ENCODE measurements around the gene IPO11. TPM values are rescaled to one million over a fixed set of nuclear protein-coding genes. Genes with fewer than 3 reads are reported as not detected.
"Not testable (repeated sequence)": the region's sequence is repeated elsewhere in the genome, so short reads cannot be mapped to it uniquely, and the experiment has no call there.

The IPO11 gene
- total and polyA plus RNA-seq, 2 donors: 15.8 to 53.6 TPM

- Histone ChIP-seq H3K4me3 (ENCODE audit: low read depth, low read length) (no peak overlapping the region), H3K27ac (ENCODE audit: low read depth) (no peak overlapping the region), H3K36me3 (ENCODE audit: insufficient read depth) (no peaks in the 10 kb centered on the region), H3K4me1 (ENCODE audit: insufficient read depth) (no peaks in the 10 kb centered on the region)
- no peak for DNase-seq (ENCODE audit: extremely low spot score)
- 91% methylated on average over 2 of the region's 2 CpGs for WGBS
Measured at GRCh38 chr5:62616615-62617277, 204.2 kb downstream of the IPO11 start.

DNA sequence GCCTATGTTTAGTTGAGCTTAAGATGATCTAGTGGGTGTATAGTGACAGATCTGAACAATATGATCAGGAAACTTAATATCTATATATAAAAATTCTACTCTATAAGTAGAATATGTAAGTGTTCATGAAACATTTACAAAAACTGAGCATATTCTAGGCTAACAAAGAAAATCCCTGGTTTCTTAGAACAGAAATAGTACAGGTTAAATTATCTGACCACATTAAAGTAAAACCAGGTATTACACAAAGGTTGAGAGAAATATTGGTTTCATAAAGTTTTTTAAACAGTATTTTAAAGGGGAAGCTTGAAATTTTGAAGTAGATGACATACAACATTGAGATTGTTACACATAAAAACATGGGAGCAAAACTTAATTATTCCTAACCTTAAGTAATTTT lies 205.4 kb downstream of the IPO11 start:
- no peak overlapping the region for H3K4me3 ChIP-seq (ENCODE audit: low read depth, low read length)
- no peaks in the 10 kb centered on the region for H3K4me1 ChIP-seq (ENCODE audit: insufficient read depth)
- DNase-seq (ENCODE audit: extremely low spot score): no peak
- no peak overlapping the region for H3K27ac ChIP-seq (ENCODE audit: low read depth)
- no peaks in the 10 kb centered on the region for H3K36me3 ChIP-seq (ENCODE audit: insufficient read depth)

DNA sequence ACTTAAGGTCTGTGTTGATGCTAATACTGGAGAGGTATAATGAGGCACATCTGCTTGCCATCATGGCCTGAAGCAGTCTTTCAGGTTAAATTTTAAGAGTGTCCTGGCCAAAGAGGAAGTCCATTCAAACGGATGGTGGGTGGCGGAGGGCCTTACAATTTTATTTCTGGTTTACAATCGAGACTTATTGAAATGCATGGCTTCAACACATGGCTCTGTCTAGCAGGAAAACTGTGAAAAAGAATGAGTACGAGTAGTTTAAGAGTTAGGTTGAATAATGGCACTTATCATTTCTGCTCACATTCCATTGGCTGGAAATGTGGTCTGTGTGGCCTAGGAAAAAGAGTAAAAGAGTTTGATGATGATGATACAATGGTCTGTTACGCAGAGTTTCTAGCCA lies 208.2 kb downstream of the IPO11 start:
- Histone ChIP-seq H3K36me3 (ENCODE audit: insufficient read depth) (no peaks in the 10 kb centered on the region), H3K4me3 (ENCODE audit: low read depth, low read length) (no peak overlapping the region), H3K27ac (ENCODE audit: low read depth) (no peak overlapping the region), H3K4me1 (ENCODE audit: insufficient read depth) (no peaks in the 10 kb centered on the region)
- no peak for DNase-seq (ENCODE audit: extremely low spot score)
- WGBS: 86% methylated on average over 5 of the region's 5 CpGs

GRCh38 chr5:62621280-62621679 lies 208.7 kb downstream of the IPO11 start:
- Histone ChIP-seq H3K4me1 (ENCODE audit: insufficient read depth) (no peaks in the 10 kb centered on the region), H3K36me3 (ENCODE audit: insufficient read depth) (peaks cover 1% of the 10 kb centered on the region), H3K4me3 (ENCODE audit: low read depth, low read length) (no peak overlapping the region), H3K27ac (ENCODE audit: low read depth) (no peak overlapping the region)
- WGBS: 80% methylated on average over 6 of the region's 6 CpGs
- DNase-seq (ENCODE audit: extremely low spot score): no peak

- no peak for DNase-seq (ENCODE audit: extremely low spot score)
- 96% methylated on average over 1 of the region's 1 CpG for WGBS
- H3K36me3 ChIP-seq (ENCODE audit: insufficient read depth): peaks cover 2% of the 10 kb centered on the region
- no peaks in the 10 kb centered on the region for H3K4me1 ChIP-seq (ENCODE audit: insufficient read depth)
- no peak overlapping the region for H3K27ac ChIP-seq (ENCODE audit: low read depth)
- H3K4me3 ChIP-seq (ENCODE audit: low read depth, low read length): no peak overlapping the region
Measured at GRCh38 chr5:62623271-62623670, 210.7 kb downstream of the IPO11 start.

- WGBS: 94% methylated on average over 7 of the region's 7 CpGs
- H3K36me3 ChIP-seq (ENCODE audit: insufficient read depth); H3K4me3 ChIP-seq (ENCODE audit: low read depth, low read length); H3K27ac ChIP-seq (ENCODE audit: low read depth); H3K4me1 ChIP-seq (ENCODE audit: insufficient read depth); DNase-seq (ENCODE audit: extremely low spot score): not testable (repeated sequence)
Measured at GRCh38 chr5:62624436-62624835, 211.9 kb downstream of the IPO11 start.

- WGBS: 81% methylated on average over 2 of the region's 2 CpGs
- Histone ChIP-seq H3K4me3 (ENCODE audit: low read depth, low read length) (no peak overlapping the region), H3K36me3 (ENCODE audit: insufficient read depth) (peaks cover 6% of the 10 kb centered on the region), H3K27ac (ENCODE audit: low read depth) (no peak overlapping the region), H3K4me1 (ENCODE audit: insufficient read depth) (no peaks in the 10 kb centered on the region)
- no peak for DNase-seq (ENCODE audit: extremely low spot score)
Measured at GRCh38 chr5:62626534-62626933, 214.0 kb downstream of the IPO11 start.

DNA sequence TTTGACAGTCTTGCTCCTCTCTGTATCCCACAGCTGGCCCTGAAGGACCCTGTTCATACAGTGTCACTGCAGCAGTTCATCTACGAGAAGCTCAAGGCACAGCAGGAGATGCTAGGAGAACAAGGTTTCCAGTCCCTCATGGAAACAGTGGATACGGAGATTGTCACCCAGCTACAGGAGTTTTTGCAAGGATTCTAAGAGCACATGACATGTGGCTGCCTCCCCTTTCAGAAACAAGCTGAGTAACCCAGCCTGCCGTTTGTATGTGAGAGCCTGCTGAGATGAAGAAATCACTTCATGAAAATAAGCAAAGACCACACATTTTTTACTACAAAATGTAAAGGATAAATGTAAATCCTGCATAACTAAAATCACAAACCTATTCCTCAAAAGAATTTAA lies 214.6 kb downstream of the IPO11 start:
- H3K27ac ChIP-seq (ENCODE audit: low read depth): no peak overlapping the region
- DNase-seq (ENCODE audit: extremely low spot score): no peak
- WGBS: 77% methylated on average over 3 of the region's 3 CpGs
- no peak overlapping the region for H3K4me3 ChIP-seq (ENCODE audit: low read depth, low read length)
- peaks cover 6% of the 10 kb centered on the region for H3K36me3 ChIP-seq (ENCODE audit: insufficient read depth)
- H3K4me1 ChIP-seq (ENCODE audit: insufficient read depth): no peaks in the 10 kb centered on the region

DNA sequence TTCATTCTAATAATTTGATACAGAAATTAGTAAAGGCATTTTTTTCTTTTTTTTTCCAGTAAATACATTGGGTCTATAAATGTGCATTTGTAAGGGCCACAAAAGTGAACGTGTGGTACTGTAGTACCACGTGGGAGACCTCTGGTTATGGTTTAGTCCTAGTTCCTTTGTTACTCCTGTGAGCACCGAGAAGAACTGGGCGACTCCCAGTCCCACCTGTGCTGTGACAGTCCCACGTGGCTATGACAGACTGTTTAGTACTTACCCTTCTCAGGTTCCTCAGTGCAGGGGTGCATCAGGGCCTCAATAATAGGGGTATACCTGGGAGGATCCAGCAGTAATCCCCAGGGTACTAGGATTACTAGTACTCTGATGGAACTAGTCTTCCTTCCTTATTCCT lies 215.3 kb downstream of the IPO11 start:
- no peak overlapping the region for H3K4me3 ChIP-seq (ENCODE audit: low read depth, low read length)
- H3K27ac ChIP-seq (ENCODE audit: low read depth): no peak overlapping the region
- peaks cover 6% of the 10 kb centered on the region for H3K36me3 ChIP-seq (ENCODE audit: insufficient read depth)
- no peaks in the 10 kb centered on the region for H3K4me1 ChIP-seq (ENCODE audit: insufficient read depth)
- DNase-seq (ENCODE audit: extremely low spot score): no peak
- 93% methylated on average over 5 of the region's 5 CpGs for WGBS

DNA sequence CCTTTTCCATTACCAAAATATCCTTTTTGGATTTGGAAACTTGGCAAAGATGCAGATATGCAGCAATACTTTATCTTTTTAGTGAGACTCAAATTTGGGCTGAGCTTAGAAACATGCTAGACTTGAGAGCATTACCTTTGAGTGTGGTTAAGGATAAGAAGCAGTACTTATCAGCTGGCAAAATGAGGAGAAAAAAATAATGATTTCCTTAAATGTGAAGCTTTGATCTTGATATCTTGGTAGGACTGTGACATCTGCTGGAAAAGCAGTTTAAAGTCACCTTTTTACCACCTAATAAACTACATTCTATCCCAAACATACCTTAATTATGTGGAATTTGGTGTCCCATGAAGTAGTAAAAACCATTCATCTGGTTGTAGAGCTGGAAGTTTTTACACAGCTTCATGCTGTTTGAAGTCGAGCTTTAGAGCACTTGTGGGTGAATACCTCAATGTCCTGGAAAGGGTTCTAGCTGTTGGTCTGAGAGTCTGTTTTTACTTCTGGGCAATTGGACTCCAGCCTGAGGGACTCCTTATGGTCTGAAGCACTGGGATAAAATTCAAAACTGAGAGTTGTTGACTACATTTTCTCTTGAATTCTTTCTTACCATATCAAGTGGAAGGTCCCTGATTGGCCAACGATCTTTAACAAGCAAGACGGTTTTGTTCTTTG lies 219.5 kb downstream of the IPO11 start:
- Histone ChIP-seq H3K27ac (ENCODE audit: low read depth) (no peak overlapping the region), H3K36me3 (ENCODE audit: insufficient read depth) (peaks cover 3% of the 10 kb centered on the region), H3K4me1 (ENCODE audit: insufficient read depth) (no peaks in the 10 kb centered on the region), H3K4me3 (ENCODE audit: low read depth, low read length) (no peak overlapping the region)
- no peak for DNase-seq (ENCODE audit: extremely low spot score)
- 39% methylated on average over 3 of the region's 3 CpGs for WGBS

DNA sequence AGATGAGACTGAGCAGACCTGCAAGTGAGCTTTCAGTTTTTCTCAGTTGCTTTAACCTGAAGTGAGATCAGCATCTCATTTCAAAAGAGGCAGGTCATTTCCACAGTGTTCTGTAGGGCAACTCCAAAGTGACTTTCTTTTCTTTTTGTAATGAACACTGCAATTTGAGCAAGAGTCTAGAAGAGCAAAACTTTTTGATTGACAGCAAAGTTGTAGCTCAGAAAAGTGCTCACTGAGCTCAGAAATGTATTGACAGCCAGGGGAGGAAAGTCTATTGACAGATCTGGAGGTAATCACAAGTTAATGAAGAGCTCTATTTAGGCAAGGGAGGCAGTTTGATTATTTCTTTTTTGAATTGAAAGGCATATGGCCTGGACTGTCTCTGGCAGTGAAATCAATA lies 220.7 kb downstream of the IPO11 start:
- H3K4me1 ChIP-seq (ENCODE audit: insufficient read depth): no peaks in the 10 kb centered on the region
- H3K36me3 ChIP-seq (ENCODE audit: insufficient read depth): peaks cover 3% of the 10 kb centered on the region
- H3K4me3 ChIP-seq (ENCODE audit: low read depth, low read length): no peak overlapping the region
- no peak overlapping the region for H3K27ac ChIP-seq (ENCODE audit: low read depth)
- DNase-seq (ENCODE audit: extremely low spot score): no peak

- H3K36me3 ChIP-seq (ENCODE audit: insufficient read depth): no peaks in the 10 kb centered on the region
- no peak overlapping the region for H3K27ac ChIP-seq (ENCODE audit: low read depth)
- no peaks in the 10 kb centered on the region for H3K4me1 ChIP-seq (ENCODE audit: insufficient read depth)
- 88% methylated on average over 4 of the region's 4 CpGs for WGBS
- no peak for DNase-seq (ENCODE audit: extremely low spot score)
- no peak overlapping the region for H3K4me3 ChIP-seq (ENCODE audit: low read depth, low read length)
Measured at GRCh38 chr5:62640446-62640845, 227.9 kb downstream of the IPO11 start.

- H3K27ac ChIP-seq (ENCODE audit: low read depth): no peak overlapping the region
- H3K36me3 ChIP-seq (ENCODE audit: insufficient read depth): no peaks in the 10 kb centered on the region
- no peak overlapping the region for H3K4me3 ChIP-seq (ENCODE audit: low read depth, low read length)
- no peaks in the 10 kb centered on the region for H3K4me1 ChIP-seq (ENCODE audit: insufficient read depth)
- DNase-seq (ENCODE audit: extremely low spot score): no peak
- 71% methylated on average over 6 of the region's 6 CpGs for WGBS
Measured at GRCh38 chr5:62642468-62642867, 229.9 kb downstream of the IPO11 start.

DNA sequence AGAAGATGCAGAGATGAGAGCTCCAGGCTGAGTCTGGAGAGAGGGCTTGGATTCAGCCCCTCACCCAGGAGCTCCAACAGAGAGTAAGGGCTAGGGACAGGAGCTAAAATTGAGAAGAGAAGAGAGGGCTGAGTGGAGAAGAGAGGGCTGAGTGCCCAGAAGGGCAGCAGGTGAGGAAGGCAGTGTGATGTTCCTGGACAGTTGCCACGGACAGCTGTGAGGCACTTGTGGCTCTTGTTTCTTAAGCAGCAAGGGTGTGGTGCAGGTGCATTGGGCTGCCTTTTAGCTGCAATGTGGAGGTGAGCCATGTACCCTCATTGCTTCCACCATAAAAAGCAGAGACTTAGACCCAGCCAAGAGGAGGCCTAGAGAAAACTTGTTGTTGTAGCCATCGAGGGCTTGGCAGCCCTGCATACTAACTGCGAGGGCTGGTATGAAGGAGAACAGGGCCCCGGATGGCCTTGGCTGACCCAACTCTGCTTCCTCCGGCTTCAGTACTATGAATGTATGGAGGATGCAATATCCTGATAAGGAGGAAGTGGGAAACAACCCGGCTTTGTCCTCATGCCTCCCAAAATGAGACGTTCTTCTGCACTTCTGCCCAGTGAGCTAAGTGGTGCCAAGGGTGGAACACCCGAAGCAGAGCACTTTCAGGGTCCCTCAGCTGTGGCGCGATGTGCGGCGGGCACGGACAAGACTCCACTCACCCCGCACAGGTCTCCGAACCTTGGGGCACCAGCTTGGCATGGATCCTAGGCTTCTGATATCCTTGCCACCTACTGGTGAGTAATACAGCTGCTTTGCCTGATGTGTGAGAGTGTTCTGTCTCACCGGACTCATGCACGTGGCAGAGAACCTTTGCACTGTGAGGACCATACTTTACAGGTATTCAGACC lies 231.2 kb downstream of the IPO11 start:
- Histone ChIP-seq H3K4me3 (ENCODE audit: low read depth, low read length) (no peak overlapping the region), H3K4me1 (ENCODE audit: insufficient read depth) (no peaks in the 10 kb centered on the region), H3K27ac (ENCODE audit: low read depth) (no peak overlapping the region), H3K36me3 (ENCODE audit: insufficient read depth) (no peaks in the 10 kb centered on the region)
- 89% methylated on average over 17 of the region's 17 CpGs for WGBS
- DNase-seq (ENCODE audit: extremely low spot score): no peak
